Parathyroid adenoma (tissue), 2 donors: ENCODE measurements around the gene ARNT2.

Experiments
- H2AFZ ChIP-seq: fragments of 300-600 bp; sonication (generic); one replicate; pipeline ENCODE4 v1.7.0; 2017; ENCODE audit warnings: antibody characterized with exemption, mild to moderate bottlenecking
- H3K27ac ChIP-seq: fragments of 300-600 bp; sonication (generic); one replicate; pipeline ENCODE4 v1.7.0; 2017
- H3K27me3 ChIP-seq: fragments of 300-600 bp; sonication (generic); one replicate; pipeline ENCODE4 v1.7.0; 2017; ENCODE audit warnings: low read length; ENCODE audit not compliant: control insufficient read depth, insufficient read depth
- H3K36me3 ChIP-seq: fragments of 300-600 bp; sonication (generic); one replicate; pipeline ENCODE4 v1.7.0; 2017; ENCODE audit warnings: low read length; ENCODE audit not compliant: control insufficient read depth, insufficient read depth
- H3K4me1 ChIP-seq: fragments of 300-600 bp; sonication (generic); one replicate; pipeline ENCODE4 v1.7.0; 2017; ENCODE audit warnings: control low read depth
- H3K4me2 ChIP-seq: fragments of 300-600 bp; sonication (generic); one replicate; pipeline ENCODE4 v1.7.0; 2017; ENCODE audit warnings: low read length
- H3K4me3 ChIP-seq: fragments of 300-600 bp; sonication (generic); one replicate; pipeline ENCODE4 v1.7.0; 2017; ENCODE audit warnings: low read depth, low read length
- H3K79me2 ChIP-seq: fragments of 300-600 bp; sonication (generic); one replicate; pipeline ENCODE4 v1.7.0; 2017; ENCODE audit warnings: control low read depth
- H3K9ac ChIP-seq: fragments of 300-600 bp; sonication (generic); one replicate; pipeline ENCODE4 v1.7.0; 2017; ENCODE audit warnings: mild to moderate bottlenecking
- H3K9me3 ChIP-seq: fragments of 300-600 bp; sonication (generic); one replicate; pipeline ENCODE4 v1.7.0; 2017; ENCODE audit warnings: low read length; ENCODE audit not compliant: control insufficient read depth
- CTCF ChIP-seq: fragments of 300-600 bp; sonication (generic); IDR thresholded peaks from one replicate; pipeline ENCODE4 v1.7.0; 2017; ENCODE audit warnings: antibody characterized with exemption, mild to moderate bottlenecking
- donor health status: primary hyperparathyroidism.

Gene ARNT2

GRCh38 chr15:80501476-80501875, 97.3 kb downstream of the ARNT2 start:
- H3K79me2 ChIP-seq: no peaks in the 10 kb centered on the region
- no peaks in the 10 kb centered on the region for H3K4me1 ChIP-seq
- H3K4me2 ChIP-seq: no peak overlapping the region
- H3K36me3 ChIP-seq: no peaks in the 10 kb centered on the region
- H2AFZ ChIP-seq: no peak overlapping the region
- H3K27ac ChIP-seq: no peak overlapping the region
- H3K4me3 ChIP-seq: no peak overlapping the region
- H3K9me3 ChIP-seq: no peaks in the 10 kb centered on the region
- no peaks in the 10 kb centered on the region for H3K27me3 ChIP-seq
- H3K9ac ChIP-seq: no peak overlapping the region
- TF ChIP-seq CTCF: no peak

- Histone ChIP-seq H3K79me2 (no peaks in the 10 kb centered on the region), H3K4me1 (no peaks in the 10 kb centered on the region), H3K27me3 (no peaks in the 10 kb centered on the region), H3K4me2 (no peak overlapping the region), H2AFZ (no peak overlapping the region), H3K27ac (no peak overlapping the region), H3K9ac (no peak overlapping the region), H3K4me3 (no peak overlapping the region), H3K36me3 (no peaks in the 10 kb centered on the region), H3K9me3 (no peaks in the 10 kb centered on the region)
- no peak for TF ChIP-seq CTCF
These were observed 98.6 kb downstream of the ARNT2 start for GRCh38 chr15:80502782-80503181.

- TF ChIP-seq CTCF: no peak
- no peaks in the 10 kb centered on the region for H3K36me3 ChIP-seq
- no peak overlapping the region for H3K4me3 ChIP-seq
- no peaks in the 10 kb centered on the region for H3K4me1 ChIP-seq
- no peak overlapping the region for H3K4me2 ChIP-seq
- H3K27me3 ChIP-seq: no peaks in the 10 kb centered on the region
- no peak overlapping the region for H2AFZ ChIP-seq
- H3K9me3 ChIP-seq: no peaks in the 10 kb centered on the region
- H3K9ac ChIP-seq: no peak overlapping the region
- no peaks in the 10 kb centered on the region for H3K79me2 ChIP-seq
- no peak overlapping the region for H3K27ac ChIP-seq
These were observed 99.3 kb downstream of the ARNT2 start for GRCh38 chr15:80503319-80503952.

- Histone ChIP-seq H3K27ac (no peak overlapping the region), H3K4me3 (no peak overlapping the region), H2AFZ (no peak overlapping the region), H3K9ac (no peak overlapping the region), H3K36me3 (no peaks in the 10 kb centered on the region), H3K4me2 (no peak overlapping the region), H3K79me2 (no peaks in the 10 kb centered on the region), H3K9me3 (no peaks in the 10 kb centered on the region), H3K27me3 (no peaks in the 10 kb centered on the region), H3K4me1 (no peaks in the 10 kb centered on the region)
- TF ChIP-seq CTCF: no peak
These were observed 100.7 kb downstream of the ARNT2 start for GRCh38 chr15:80504931-80505330.

- TF ChIP-seq CTCF: no peak
- H3K4me1 ChIP-seq: no peaks in the 10 kb centered on the region
- H3K36me3 ChIP-seq: no peaks in the 10 kb centered on the region
- H3K79me2 ChIP-seq: no peaks in the 10 kb centered on the region
- H3K9ac ChIP-seq: no peak overlapping the region
- H3K27ac ChIP-seq: no peak overlapping the region
- no peaks in the 10 kb centered on the region for H3K9me3 ChIP-seq
- no peak overlapping the region for H3K4me3 ChIP-seq
- H3K27me3 ChIP-seq: no peaks in the 10 kb centered on the region
- no peak overlapping the region for H2AFZ ChIP-seq
- no peak overlapping the region for H3K4me2 ChIP-seq
These were observed 102.2 kb downstream of the ARNT2 start for GRCh38 chr15:80506286-80506893.
